SW480 (cell line): ENCODE data around the gene PRR11.
"Not testable (repeated sequence)": the region's sequence is repeated elsewhere in the genome, so short reads cannot be mapped to it uniquely, and the experiment has no call there.

Experiments
- DNase-seq: peaks from one replicate; pipeline ENCODE4 v3.0.0-alpha.2; 2016; ENCODE audit warnings: low spot score

The PRR11 gene

GRCh38 chr17:59155439-59156177 is at the start of gene PRR11:
Gene PRR11, plus strand, starts transcription at chr17:59155746. Its CDS starts 14,007 bp downstream, at chr17:59169753.
- no peak for DNase-seq

GRCh38 chr17:59105852-59106462 is 49.6 kb upstream of the PRR11 start:
- DNase-seq = peak; percentile 45

GRCh38 chr17:59106463-59107305 is 48.9 kb upstream of the PRR11 start, which contains the start of gene TRIM37:
Gene TRIM37, minus strand, starts transcription at chr17:59106880. Its CDS starts 419 bp downstream, at chr17:59106461.
- DNase-seq = peak; percentile 98

GRCh38 chr17:59107306-59107670 is 48.3 kb upstream of the PRR11 start:
- DNase-seq = no peak

GRCh38 chr17:59108400-59109102 is 47.0 kb upstream of the PRR11 start:
- no peak for DNase-seq

DNA sequence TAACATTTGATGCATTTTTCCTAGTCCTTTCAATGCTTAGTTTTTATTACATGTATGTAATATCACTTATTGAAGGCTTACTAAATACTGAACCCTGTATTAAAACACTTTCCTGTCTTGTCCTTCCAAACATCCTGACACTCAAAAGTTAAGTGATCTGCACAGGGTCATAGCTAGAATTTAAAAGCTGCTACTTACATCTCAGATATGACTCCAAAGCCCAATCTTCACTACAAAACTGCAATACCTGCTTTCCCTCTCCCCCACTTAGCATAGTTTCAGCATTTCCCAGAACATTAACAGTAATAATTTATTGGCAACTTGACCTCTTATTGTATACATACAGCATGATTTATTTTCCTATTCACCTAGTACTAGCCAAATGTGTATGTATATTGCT is 44.6 kb upstream of the PRR11 start:
- no peak for DNase-seq

DNA sequence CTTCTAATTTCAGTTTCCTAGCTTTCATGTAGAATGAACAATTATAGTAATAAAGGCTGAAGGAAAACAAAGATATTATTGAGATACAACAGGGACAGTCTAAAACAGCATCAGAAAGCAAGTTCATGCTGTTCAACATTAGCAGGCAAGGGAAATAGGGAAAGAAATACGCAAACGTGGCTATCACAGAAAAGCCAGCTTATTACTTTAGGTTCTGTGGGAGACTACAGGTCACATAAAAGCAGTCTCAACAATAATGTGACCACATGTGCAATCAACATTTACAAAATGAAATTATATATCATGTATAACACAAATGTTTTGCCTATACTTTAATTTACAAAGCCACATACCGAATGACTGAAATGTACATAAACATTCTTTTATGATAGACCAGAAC is 44.0 kb upstream of the PRR11 start:
- no peak for DNase-seq

DNA sequence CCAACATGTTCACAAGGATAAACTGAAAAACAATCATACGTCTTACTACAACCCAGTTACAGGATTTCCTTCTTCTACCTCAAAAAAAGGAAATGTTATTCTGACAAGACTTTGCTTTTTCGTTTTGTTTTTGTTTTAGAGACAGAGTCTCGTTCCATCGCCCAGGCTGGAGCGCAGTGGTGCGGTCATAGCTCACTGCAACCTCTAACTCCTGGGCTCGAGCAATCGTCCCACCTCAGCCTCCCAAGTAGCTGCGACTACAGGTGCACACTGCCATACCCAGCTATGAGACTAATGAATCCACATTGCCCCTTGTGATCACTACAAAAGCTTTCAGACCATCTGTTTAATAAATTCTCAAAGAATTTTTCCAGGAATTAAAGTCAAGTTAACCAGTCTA is 40.1 kb upstream of the PRR11 start:
- no peak for DNase-seq

- no peak for DNase-seq
Measured at GRCh38 chr17:59121901-59122480, 33.6 kb upstream of the PRR11 start.

- DNase-seq = peak; percentile 80
Measured at GRCh38 chr17:59124665-59125064, 30.9 kb upstream of the PRR11 start.

- DNase-seq = no peak
Measured at GRCh38 chr17:59126809-59127417, 28.6 kb upstream of the PRR11 start.

GRCh38 chr17:59129814-59130213 is 25.7 kb upstream of the PRR11 start:
- DNase-seq = no peak

GRCh38 chr17:59131131-59131530 is 24.4 kb upstream of the PRR11 start:
- DNase-seq = no peak

DNA sequence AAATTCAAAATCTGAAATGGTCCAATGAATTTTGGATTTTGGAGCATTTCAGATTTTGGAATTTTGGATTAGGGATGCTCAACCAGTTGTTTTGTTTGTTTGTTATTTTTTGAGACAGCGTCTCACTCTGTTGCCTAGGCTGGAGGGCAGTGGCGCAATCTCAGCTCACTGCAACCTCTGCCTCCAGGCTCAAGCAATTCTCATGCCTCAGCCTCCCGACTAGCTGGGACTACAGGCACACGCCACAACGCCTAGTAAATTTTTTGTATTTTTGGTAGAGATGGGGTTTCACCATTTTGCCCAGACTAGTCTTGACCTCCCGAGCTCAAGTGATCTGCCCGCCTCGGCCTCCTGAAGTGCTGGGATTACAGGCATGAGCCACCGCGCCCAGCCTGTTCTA is 17.2 kb upstream of the PRR11 start:
- not testable (repeated sequence) for DNase-seq

DNA sequence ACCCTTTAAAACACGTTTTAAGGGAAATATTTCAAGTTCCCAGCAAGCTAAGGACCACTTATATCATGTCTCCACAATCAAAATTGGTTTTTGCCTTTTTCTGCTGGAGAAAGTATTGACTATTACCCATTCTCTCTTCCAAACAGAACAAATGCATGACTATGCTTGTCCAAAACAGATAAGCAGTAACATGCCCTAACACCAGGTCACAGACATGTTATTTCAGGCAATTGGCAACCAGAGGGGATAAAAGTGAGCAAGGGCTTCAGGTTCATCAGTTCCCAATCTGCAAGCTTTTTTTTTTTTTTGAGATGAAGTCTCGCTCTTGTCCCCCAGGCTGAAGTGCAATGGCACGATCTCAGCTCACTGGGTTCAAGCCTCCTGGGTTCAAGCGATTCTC is 15.6 kb upstream of the PRR11 start:
- DNase-seq = no peak

DNA sequence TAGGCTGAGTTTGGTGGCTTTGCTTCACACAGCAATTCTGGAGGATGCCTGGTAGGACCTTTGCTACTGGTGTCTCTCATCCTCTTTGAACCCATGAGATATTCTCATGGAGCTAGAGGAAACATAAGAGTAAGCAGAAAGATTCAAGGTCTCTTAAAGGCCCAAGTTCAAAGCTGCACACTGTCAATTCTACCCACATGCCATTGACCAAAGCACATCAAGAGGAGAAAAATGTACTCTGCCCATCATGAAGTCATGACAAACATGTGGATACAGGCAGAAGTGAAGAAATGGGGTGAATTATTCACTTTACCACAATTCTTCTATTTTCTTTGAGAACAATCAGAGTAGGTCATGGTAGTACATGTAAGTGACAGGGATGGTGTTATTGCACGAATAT is 13.7 kb upstream of the PRR11 start:
- DNase-seq = no peak

DNA sequence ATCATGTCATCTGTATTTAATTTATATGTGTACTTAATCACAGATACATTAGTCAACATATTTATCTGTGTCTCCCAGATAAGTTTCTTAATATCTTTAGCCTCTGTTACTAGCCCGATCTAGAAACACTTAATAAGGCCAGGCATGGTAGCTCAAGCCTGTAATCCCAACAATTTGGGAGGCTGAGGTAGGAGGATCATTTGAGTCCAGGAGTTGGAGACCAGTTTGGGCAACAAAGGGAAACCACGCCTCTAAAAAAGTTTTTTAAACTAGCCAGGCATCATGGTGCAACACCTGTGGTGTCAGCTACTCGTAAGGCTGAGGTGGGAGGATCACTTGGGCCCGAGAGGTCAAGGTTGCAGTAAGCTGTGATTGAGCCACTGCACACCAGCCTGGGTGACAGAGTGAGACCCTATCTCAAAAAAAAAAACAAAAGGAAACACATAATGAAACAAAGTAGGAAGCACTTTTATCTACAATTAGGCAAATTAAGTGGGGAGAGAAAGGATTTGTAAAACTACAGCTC is 9.9 kb upstream of the PRR11 start:
- DNase-seq = no peak

GRCh38 chr17:59149051-59149450 is 6.5 kb upstream of the PRR11 start:
- no peak for DNase-seq

DNA sequence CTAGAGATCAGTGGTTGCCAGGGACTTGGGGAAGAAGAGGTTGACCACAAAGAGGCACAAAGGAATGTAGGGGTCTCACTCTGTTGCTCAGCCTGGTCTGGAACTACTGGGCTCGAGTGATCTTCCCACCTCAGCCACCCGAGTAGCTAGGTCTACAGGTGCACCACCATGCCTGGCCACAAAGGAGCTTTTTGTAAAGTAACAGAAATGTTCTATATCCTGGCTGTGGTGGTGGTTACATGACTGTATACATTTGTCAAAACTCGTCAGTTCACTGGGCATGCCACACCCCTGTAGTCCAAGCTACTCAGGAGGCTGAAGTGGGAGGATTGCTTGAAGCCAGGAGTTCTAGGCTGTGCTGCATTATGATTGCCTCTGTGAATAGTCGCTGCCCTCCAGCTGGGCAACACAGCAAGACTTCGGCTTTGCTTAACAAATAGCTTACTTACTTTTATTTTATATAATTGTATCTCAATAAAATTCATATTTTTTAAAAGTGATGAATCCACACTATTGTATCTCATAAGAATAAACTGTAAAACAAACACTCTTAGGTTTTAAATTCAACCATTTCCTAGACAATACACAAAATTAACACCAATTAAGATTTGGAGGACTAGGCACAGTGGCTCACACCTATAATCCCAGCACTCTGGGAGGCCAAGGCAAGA is 5.6 kb upstream of the PRR11 start:
- DNase-seq = no peak

DNA sequence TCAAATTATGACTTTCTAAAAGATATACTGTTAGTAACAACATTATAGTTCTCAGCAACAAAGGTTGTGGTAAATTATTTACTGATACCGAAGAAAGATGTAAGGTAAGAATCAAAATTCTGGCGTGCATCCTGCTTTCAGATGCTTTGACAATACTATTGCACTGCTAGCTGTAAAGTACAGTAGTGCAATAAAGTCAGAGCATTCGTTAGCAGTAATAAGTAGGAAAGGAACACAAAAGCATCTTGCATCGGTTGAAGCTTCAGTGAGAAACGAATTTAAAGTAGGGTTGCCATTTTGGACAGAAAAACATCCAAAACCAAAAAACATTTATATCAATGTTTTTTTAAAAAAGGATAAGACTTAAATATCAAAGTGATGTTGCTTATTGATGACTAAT is 4.5 kb upstream of the PRR11 start:
- no peak for DNase-seq

GRCh38 chr17:59151591-59151990 is 4.0 kb upstream of the PRR11 start:
- DNase-seq = no peak
